SK-N-SH treated with all-trans-retinoic acid at 6 μM for 48 hours (cell line): ENCODE measurements around the gene CFAP44.

Source experiments
- ATAC-seq: fragments of 200-7000 bp; cut with Tn5 transposase; 3 replicates; pipeline ENCODE4 v1.9.1; 2020; ENCODE audit warnings: mild to moderate bottlenecking, moderate library complexity
- ARNTL ChIP-seq: fragments of 450-650 bp; formaldehyde crosslinking; IDR thresholded peaks from 2 replicates; pipeline ENCODE4 v1.5.0; 2020; ENCODE audit warnings: low read depth, mild to moderate bottlenecking, moderate library complexity, borderline replicate concordance
- BACH2 ChIP-seq: fragments of 250-450 bp; sonication (Bioruptor Pico); IDR thresholded peaks from 2 replicates; pipeline ENCODE4 v1.9.0; 2021; ENCODE audit warnings: mild to moderate bottlenecking, borderline replicate concordance
- ESRRG ChIP-seq: fragments of 250-450 bp; sonication (Bioruptor Pico); IDR thresholded peaks from 2 replicates; pipeline ENCODE4 v1.6.1; 2021; ENCODE audit warnings: mild to moderate bottlenecking
- GLIS3 ChIP-seq: fragments of 250-450 bp; sonication (Bioruptor Pico); IDR thresholded peaks from 2 replicates; pipeline ENCODE4 v1.5.0; 2020; ENCODE audit warnings: mild to moderate bottlenecking, moderate library complexity
- ISL1 ChIP-seq: fragments of 250-450 bp; sonication (Bioruptor Pico); IDR thresholded peaks from 2 replicates; pipeline ENCODE4 v2.1.2; 2022; ENCODE audit warnings: mild to moderate bottlenecking, moderate library complexity
- POU6F1 ChIP-seq: fragments of 250-450 bp; sonication (Bioruptor Pico); IDR thresholded peaks from 2 replicates; pipeline ENCODE4 v1.8.0; 2021; ENCODE audit warnings: low read depth, mild to moderate bottlenecking, moderate library complexity, borderline replicate concordance
- PPARA ChIP-seq: fragments of 250-450 bp; sonication (Bioruptor Pico); IDR thresholded peaks from 2 replicates; pipeline ENCODE4 v1.5.0; 2020; ENCODE audit warnings: mild to moderate bottlenecking, borderline replicate concordance
- SNAI2 ChIP-seq: fragments of 250-450 bp; sonication (Bioruptor Pico); IDR thresholded peaks from 2 replicates; pipeline ENCODE4 v1.5.0; 2020; ENCODE audit warnings: mild to moderate bottlenecking, moderate library complexity
- TCF4 ChIP-seq: fragments of 250-450 bp; sonication (Bioruptor Pico); IDR thresholded peaks from 2 replicates; pipeline ENCODE4 v1.8.0; 2021; ENCODE audit warnings: mild to moderate bottlenecking, moderate library complexity, borderline replicate concordance
- TOX ChIP-seq: fragments of 250-450 bp; sonication (Bioruptor Pico); IDR thresholded peaks from 2 replicates; pipeline ENCODE4 v1.8.0; 2021; ENCODE audit warnings: mild to moderate bottlenecking, moderate library complexity, borderline replicate concordance
- ZC3H10 ChIP-seq: fragments of 250-450 bp; sonication (Bioruptor Pico); IDR thresholded peaks from 2 replicates; pipeline ENCODE4 v1.5.1; 2021; ENCODE audit warnings: mild to moderate bottlenecking, moderate library complexity
- ZFP3 ChIP-seq: fragments of 250-450 bp; sonication (Bioruptor Pico); IDR thresholded peaks from 2 replicates; pipeline ENCODE4 v1.5.0; 2020; ENCODE audit warnings: mild to moderate bottlenecking, moderate library complexity
- ZFP30 ChIP-seq: fragments of 450-650 bp; formaldehyde crosslinking; IDR thresholded peaks from 2 replicates; pipeline ENCODE4 v1.5.0; 2022; ENCODE audit warnings: mild to moderate bottlenecking, moderate library complexity
- ZNF8 ChIP-seq: fragments of 450-650 bp; formaldehyde crosslinking; IDR thresholded peaks from 2 replicates; pipeline ENCODE4 v1.5.0; 2020; ENCODE audit warnings: mild to moderate bottlenecking, moderate library complexity
- TF ChIP-seq, protein P1 (sequence below): fragments of 250-450 bp; sonication (Bioruptor Pico); IDR thresholded peaks from 2 replicates; pipeline ENCODE4 v1.8.0; 2020; ENCODE audit warnings: mild to moderate bottlenecking, moderate library complexity, borderline replicate concordance
- TF ChIP-seq, protein P2 (sequence below): fragments of 250-450 bp; sonication (Bioruptor Pico); IDR thresholded peaks from 2 replicates; pipeline ENCODE4 v1.5.1; 2021; ENCODE audit warnings: mild to moderate bottlenecking, moderate library complexity
- TF ChIP-seq, protein P3 (sequence below): fragments of 250-450 bp; sonication (Bioruptor Pico); IDR thresholded peaks from 2 replicates; pipeline ENCODE4 v1.5.0; 2020; ENCODE audit warnings: mild to moderate bottlenecking, moderate library complexity

Gene CFAP44

GRCh38 chr3:113405180-113405579 is 36.1 kb downstream of the CFAP44 start:
- peak; percentile 84 for ATAC-seq
- TF ChIP-seq TOX (CRISPR knock-in tag) = peak; percentile 73
- TF ChIP-seq TCF4 (CRISPR knock-in tag) = no peak
- peak; percentile 58 for TF ChIP-seq ISL1 (CRISPR knock-in tag)
- TF ChIP-seq POU6F1 = no peak
- no peak for TF ChIP-seq BACH2 (CRISPR knock-in tag)
- no peak for TF ChIP-seq ZFP3 (CRISPR knock-in tag)
- TF ChIP-seq ZC3H10 (CRISPR knock-in tag) = peak; percentile 75
- TF ChIP-seq, protein P1, sequence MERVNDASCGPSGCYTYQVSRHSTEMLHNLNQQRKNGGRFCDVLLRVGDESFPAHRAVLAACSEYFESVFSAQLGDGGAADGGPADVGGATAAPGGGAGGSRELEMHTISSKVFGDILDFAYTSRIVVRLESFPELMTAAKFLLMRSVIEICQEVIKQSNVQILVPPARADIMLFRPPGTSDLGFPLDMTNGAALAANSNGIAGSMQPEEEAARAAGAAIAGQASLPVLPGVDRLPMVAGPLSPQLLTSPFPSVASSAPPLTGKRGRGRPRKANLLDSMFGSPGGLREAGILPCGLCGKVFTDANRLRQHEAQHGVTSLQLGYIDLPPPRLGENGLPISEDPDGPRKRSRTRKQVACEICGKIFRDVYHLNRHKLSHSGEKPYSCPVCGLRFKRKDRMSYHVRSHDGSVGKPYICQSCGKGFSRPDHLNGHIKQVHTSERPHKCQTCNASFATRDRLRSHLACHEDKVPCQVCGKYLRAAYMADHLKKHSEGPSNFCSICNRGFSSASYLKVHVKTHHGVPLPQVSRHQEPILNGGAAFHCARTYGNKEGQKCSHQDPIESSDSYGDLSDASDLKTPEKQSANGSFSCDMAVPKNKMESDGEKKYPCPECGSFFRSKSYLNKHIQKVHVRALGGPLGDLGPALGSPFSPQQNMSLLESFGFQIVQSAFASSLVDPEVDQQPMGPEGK = no peak
- TF ChIP-seq GLIS3 (CRISPR knock-in tag) = no peak
- no peak for TF ChIP-seq PPARA (CRISPR knock-in tag)
- TF ChIP-seq ESRRG (CRISPR knock-in tag) = no peak
- TF ChIP-seq, protein P2, sequence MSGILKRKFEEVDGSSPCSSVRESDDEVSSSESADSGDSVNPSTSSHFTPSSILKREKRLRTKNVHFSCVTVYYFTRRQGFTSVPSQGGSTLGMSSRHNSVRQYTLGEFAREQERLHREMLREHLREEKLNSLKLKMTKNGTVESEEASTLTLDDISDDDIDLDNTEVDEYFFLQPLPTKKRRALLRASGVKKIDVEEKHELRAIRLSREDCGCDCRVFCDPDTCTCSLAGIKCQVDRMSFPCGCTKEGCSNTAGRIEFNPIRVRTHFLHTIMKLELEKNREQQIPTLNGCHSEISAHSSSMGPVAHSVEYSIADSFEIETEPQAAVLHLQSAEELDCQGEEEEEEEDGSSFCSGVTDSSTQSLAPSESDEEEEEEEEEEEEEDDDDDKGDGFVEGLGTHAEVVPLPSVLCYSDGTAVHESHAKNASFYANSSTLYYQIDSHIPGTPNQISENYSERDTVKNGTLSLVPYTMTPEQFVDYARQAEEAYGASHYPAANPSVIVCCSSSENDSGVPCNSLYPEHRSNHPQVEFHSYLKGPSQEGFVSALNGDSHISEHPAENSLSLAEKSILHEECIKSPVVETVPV (CRISPR knock-in tag) = no peak
- TF ChIP-seq ZFP30 (CRISPR knock-in tag) = no peak
- no peak for TF ChIP-seq ARNTL (CRISPR knock-in tag)

- ATAC-seq = no peak
- no peak for TF ChIP-seq ZNF8 (CRISPR knock-in tag)
- no peak for TF ChIP-seq PPARA (CRISPR knock-in tag)
- no peak for TF ChIP-seq SNAI2 (CRISPR knock-in tag)
- TF ChIP-seq TOX (CRISPR knock-in tag) = no peak
- TF ChIP-seq ZFP3 (CRISPR knock-in tag) = no peak
- no peak for TF ChIP-seq TCF4 (CRISPR knock-in tag)
- TF ChIP-seq, protein P1 = no peak
- TF ChIP-seq, protein P3, sequence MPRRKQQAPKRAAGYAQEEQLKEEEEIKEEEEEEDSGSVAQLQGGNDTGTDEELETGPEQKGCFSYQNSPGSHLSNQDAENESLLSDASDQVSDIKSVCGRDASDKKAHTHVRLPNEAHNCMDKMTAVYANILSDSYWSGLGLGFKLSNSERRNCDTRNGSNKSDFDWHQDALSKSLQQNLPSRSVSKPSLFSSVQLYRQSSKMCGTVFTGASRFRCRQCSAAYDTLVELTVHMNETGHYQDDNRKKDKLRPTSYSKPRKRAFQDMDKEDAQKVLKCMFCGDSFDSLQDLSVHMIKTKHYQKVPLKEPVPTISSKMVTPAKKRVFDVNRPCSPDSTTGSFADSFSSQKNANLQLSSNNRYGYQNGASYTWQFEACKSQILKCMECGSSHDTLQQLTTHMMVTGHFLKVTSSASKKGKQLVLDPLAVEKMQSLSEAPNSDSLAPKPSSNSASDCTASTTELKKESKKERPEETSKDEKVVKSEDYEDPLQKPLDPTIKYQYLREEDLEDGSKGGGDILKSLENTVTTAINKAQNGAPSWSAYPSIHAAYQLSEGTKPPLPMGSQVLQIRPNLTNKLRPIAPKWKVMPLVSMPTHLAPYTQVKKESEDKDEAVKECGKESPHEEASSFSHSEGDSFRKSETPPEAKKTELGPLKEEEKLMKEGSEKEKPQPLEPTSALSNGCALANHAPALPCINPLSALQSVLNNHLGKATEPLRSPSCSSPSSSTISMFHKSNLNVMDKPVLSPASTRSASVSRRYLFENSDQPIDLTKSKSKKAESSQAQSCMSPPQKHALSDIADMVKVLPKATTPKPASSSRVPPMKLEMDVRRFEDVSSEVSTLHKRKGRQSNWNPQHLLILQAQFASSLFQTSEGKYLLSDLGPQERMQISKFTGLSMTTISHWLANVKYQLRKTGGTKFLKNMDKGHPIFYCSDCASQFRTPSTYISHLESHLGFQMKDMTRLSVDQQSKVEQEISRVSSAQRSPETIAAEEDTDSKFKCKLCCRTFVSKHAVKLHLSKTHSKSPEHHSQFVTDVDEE (CRISPR knock-in tag) = no peak
- TF ChIP-seq ARNTL (CRISPR knock-in tag) = no peak
These were observed 36.7 kb downstream of the CFAP44 start for GRCh38 chr3:113404637-113405036.
